Measurements from ENCODE around the gene KRT20.
"Not testable (repeated sequence)": the region's sequence is repeated elsewhere in the genome, so short reads cannot be mapped to it uniquely, and the experiment has no call there.

The KRT20 gene

GRCh38 chr17:40859536-40859935, 25.5 kb downstream of the KRT20 start:
- POLR2A ChIA-PET = no interaction called here
- TF ChIP-seq CTCF (IDR thresholded peaks at IDR 0.05; ENCODE audit: control extremely low read depth, extremely low read depth, low read depth, missing control alignments) = no peak
- DNase-seq (ENCODE audit: extremely low spot score) = no peak
- CTCF ChIA-PET = interaction anchor here (0.7 to 7.3 kb wide), 8 partner anchors 12 to 803 kb away, joined by 3 to 57 read pairs (median 5); no protein-coding TSS in a partner anchor

GRCh38 chr17:40858667-40859066, 26.4 kb downstream of the KRT20 start:
- CTCF ChIA-PET = interaction anchor here (0.7 to 7.3 kb wide), 5 partner anchors 51 to 803 kb away, joined by 3 to 57 read pairs (median 13); no protein-coding TSS in a partner anchor
- POLR2A ChIA-PET; DNase-seq (ENCODE audit: extremely low spot score): not testable (repeated sequence)

GRCh38 chr17:40857535-40857934, 27.5 kb downstream of the KRT20 start:
- TF ChIP-seq CTCF (IDR thresholded peaks at IDR 0.05; ENCODE audit: control extremely low read depth, extremely low read depth, low read depth, missing control alignments) = no peak
- ChIA-PET POLR2A (no interaction called here), CTCF (interaction anchor here (0.6 to 7.3 kb wide), 11 partner anchors 9 to 810 kb away, joined by 3 to 57 read pairs (median 7); partner anchors contain the start of gene KRT12)
- DNase-seq (ENCODE audit: extremely low spot score) = no peak

- no peak for TF ChIP-seq CTCF (IDR thresholded peaks at IDR 0.05; ENCODE audit: control extremely low read depth, extremely low read depth, low read depth, missing control alignments)
- ChIA-PET POLR2A (no interaction called here), CTCF (interaction anchor here (0.9 to 7.3 kb wide), 4 partner anchors 8 to 812 kb away, joined by 5 to 57 read pairs (median 20); no protein-coding TSS in a partner anchor)
- DNase-seq (ENCODE audit: extremely low spot score) = no peak
Observed at GRCh38 chr17:40854175-40854814, 30.7 kb downstream of the KRT20 start.

GRCh38 chr17:40852364-40852763, 32.7 kb downstream of the KRT20 start:
- POLR2A ChIA-PET = no interaction called here
- TF ChIP-seq CTCF (IDR thresholded peaks at IDR 0.05; ENCODE audit: control extremely low read depth, extremely low read depth, low read depth, missing control alignments) = no peak
- CTCF ChIA-PET = interaction anchor here (0.9 to 1.7 kb wide), 6 partner anchors 9 to 815 kb away, joined by 3 to 5 read pairs (median 4); no protein-coding TSS in a partner anchor
- no peak for DNase-seq (ENCODE audit: extremely low spot score)

- TF ChIP-seq CTCF (IDR thresholded peaks at IDR 0.05; ENCODE audit: control extremely low read depth, extremely low read depth, low read depth, missing control alignments) = no peak
- CTCF ChIA-PET = interaction anchor here (1.6 kb wide), 1 partner anchor 798 kb away, joined by 5 read pairs; no protein-coding TSS in a partner anchor
- DNase-seq (ENCODE audit: extremely low spot score) = no peak
- POLR2A ChIA-PET = no interaction called here
Observed at GRCh38 chr17:40850293-40850972, 34.6 kb downstream of the KRT20 start.

- ChIA-PET POLR2A (no interaction called here), CTCF (interaction anchor here (1.3 kb wide), 1 partner anchor 813 kb away, joined by 4 read pairs; no protein-coding TSS in a partner anchor)
- no peak for DNase-seq (ENCODE audit: extremely low spot score)
- no peak for TF ChIP-seq CTCF (IDR thresholded peaks at IDR 0.05; ENCODE audit: control extremely low read depth, extremely low read depth, low read depth, missing control alignments)
Observed at GRCh38 chr17:40849723-40850122, 35.3 kb downstream of the KRT20 start.

Measured in GM10248 (cell line).